Keratinocyte (primary cell): ENCODE results near the gene PSAP.

Source experiments
- EZH2 ChIP-seq: IDR thresholded peaks from one replicate; pipeline ENCODE4 v1.6.1; 2012; ENCODE audit warnings: inconsistent platforms, mild to moderate bottlenecking, low read length, moderate library complexity
- TF ChIP-seq, protein P1 (sequence below), 3 experiments: IDR thresholded peaks in 1 of 3; conservative IDR thresholded peaks in 1 of 3; optimal IDR thresholded peaks in 1 of 3; 2 replicates in 2 of 3; 3 replicates in 1 of 3; pipeline versions ENCODE3 to v1.5.1; 2011; ENCODE audit warnings: low read length in 3 of 3, mild to moderate bottlenecking in 3 of 3, moderate library complexity in 2 of 3, control low read depth in 1 of 3, inconsistent platforms in 1 of 3; ENCODE audit not compliant: insufficient read depth in 2 of 3; ENCODE audit errors: extremely low read depth in 1 of 3

DNA sequence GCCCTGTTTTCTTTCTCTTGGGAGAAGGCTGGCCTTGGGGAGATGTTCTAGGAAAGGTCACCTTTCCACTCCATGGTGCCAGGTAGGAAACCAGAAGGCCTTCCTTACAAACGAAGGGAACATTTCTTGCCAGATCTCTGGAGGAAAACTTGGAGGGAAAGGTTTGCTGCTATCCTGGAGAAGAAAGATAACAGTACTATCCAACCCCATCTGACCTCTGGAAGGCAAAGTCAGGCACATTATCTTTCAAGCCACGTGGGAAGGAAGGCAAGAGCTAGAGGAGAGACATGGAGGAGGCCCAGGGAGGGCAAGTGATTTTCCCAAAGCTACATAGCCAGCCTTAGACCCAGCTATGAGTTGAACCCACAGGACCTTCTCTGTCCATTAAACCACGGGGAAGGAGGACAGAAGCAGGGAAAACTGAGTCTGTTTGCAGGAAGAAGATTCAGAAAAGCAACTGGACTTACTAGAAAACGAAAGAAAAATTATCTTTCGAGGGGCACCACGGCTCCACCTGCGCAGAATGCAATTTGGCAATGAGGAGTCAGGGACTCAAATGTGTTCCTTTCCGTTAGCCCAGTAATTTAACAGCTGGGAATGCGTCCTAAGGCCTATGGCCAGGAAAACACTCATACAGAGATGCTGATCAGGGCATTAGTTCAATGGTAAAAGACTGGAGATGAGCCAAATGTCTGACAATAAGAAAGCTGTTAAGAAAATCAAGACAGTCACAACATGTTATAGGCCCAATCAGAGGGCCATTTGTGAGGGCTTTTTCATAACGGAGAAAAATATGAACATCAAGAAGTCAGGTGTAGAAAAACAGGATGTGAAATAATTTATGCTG lies 32.0 kb upstream of the PSAP start:
- TF ChIP-seq, protein P1, sequence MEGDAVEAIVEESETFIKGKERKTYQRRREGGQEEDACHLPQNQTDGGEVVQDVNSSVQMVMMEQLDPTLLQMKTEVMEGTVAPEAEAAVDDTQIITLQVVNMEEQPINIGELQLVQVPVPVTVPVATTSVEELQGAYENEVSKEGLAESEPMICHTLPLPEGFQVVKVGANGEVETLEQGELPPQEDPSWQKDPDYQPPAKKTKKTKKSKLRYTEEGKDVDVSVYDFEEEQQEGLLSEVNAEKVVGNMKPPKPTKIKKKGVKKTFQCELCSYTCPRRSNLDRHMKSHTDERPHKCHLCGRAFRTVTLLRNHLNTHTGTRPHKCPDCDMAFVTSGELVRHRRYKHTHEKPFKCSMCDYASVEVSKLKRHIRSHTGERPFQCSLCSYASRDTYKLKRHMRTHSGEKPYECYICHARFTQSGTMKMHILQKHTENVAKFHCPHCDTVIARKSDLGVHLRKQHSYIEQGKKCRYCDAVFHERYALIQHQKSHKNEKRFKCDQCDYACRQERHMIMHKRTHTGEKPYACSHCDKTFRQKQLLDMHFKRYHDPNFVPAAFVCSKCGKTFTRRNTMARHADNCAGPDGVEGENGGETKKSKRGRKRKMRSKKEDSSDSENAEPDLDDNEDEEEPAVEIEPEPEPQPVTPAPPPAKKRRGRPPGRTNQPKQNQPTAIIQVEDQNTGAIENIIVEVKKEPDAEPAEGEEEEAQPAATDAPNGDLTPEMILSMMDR (optimal IDR thresholded peaks at IDR 0.05 in 1 of 3, IDR thresholded peaks at IDR 0.05 in 1 of 3, conservative IDR thresholded peaks at IDR 0.05 in 1 of 3; ENCODE audit: extremely low read depth in 1 of 3, insufficient read depth in 2 of 3, low read length in 3 of 3): no peak
- TF ChIP-seq EZH2: no peak
